ENCODE results near the gene ABLIM2.

ABLIM2 gene

DNA sequence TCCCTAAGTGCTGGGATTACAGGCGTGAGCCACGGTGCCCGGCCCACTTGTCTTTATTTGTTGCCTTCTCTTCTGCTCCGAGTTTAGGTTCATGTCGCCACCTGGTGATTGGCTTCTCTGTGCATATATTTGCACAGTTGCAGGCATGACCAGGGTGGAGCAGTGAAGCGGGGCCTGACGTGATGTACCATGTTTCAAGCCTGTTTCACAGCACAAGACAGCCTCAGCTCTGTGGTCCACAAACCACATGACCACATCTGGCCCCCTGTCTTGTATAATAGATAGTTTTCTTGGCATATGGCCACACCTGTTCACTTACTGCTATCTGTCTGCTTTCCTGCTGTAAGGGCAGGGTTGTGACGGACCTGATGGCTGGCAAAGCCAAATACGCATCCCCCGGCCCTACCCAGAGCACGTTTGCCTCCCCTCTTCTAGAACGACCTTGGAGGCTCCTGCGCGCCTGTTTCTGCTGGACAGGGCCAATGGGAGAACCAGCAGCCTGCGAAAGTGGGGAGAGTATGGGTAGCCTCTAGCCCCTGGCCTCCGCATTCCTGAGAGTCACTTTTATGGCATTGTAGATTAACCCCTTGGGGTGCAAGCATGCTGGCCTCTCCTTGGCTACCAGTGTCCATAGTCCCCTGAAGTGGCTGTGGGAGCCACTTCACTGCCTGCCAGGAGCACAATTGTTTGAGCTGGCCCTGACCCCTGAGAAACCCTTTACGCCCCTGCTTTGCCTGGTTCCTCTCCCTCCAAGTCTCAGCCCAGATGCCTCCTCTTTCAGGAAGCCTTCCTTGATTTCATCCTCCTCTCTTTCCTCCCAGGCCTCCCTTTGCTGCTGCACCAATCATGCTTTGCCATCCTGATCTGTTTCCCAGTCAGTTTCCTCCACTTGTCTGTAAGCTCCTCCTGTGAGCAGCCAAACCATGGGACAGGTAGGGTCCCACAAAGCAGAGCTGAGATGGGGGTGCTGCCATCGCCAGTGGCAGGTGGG, 34.4 kb upstream of the ABLIM2 start:
- DNase-seq: peak; percentile 57

DNA sequence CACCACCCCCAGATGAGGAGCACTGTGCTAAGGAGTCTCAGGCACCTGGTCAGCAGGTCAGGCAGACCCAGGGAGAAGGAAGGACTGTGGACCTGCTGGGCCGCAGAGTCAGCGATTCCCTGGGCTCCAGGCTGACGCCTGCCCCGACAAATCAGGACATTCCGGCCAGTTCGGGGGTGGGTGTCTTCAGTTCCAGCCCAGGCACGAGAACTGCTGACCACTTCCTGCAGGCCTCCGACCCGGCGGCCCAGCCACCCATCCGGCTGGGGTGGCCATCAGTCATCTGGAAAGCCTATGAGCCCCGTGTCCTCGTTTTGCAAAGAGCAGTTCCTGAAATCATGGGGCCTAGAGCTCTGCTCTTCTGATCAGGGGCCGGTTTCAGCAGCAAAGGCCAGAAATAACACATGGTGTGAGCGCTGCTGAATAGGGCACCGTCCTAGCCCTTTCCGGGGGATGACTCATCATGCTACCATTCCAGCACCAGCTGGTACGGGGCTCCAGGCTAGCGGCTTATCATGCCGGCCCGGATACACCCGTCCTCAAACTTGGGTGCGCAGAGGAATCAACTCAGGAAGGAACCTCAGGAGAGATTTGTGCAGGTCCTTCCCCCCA, 32.6 kb upstream of the ABLIM2 start:
- no peak for DNase-seq

DNA sequence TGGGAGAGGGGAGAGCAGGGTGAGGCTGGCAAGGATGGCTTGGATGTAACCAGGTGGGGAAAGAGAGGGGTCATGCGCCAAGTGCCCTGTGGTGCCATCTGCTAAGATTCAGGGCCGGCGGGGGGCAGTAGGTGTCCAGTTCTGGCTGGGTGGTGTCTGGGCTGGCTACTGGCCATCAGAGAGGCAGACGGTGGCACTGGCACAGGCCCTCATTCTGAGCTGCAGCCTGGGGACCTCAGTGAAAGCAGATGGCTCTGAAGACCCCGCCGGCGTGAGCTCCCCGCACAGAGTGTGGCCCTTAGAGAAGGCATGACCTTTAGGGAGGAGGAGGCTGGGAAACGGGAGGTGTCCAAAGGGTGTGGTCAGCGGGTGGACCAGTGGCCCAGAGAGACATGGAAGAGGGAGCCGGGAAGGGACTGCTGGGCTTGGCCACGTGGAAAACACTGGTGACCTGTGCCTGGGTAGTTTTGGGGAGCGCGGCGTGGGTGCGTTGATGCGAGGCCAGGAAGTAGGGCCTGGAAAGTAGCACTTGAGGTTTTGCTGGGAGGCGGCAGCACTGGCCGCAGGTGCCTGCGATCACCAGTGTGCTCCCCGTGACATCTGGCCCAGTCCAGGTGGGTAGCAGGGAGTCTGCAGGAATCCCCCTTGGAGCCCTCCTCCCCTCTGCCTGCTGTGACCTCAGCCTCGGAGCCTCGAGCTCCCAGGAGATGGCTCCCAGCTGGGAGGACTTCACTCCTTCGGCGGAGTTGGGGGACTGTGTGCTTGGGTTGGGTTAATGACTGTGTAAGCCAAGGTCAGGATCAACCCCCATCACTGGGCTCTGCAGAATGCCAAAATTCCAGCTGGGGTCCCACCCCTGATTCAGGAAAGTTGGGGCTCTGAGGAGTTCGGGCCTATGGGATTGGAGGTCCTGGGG, 31.2 kb upstream of the ABLIM2 start:
- DNase-seq: no peak

DNA sequence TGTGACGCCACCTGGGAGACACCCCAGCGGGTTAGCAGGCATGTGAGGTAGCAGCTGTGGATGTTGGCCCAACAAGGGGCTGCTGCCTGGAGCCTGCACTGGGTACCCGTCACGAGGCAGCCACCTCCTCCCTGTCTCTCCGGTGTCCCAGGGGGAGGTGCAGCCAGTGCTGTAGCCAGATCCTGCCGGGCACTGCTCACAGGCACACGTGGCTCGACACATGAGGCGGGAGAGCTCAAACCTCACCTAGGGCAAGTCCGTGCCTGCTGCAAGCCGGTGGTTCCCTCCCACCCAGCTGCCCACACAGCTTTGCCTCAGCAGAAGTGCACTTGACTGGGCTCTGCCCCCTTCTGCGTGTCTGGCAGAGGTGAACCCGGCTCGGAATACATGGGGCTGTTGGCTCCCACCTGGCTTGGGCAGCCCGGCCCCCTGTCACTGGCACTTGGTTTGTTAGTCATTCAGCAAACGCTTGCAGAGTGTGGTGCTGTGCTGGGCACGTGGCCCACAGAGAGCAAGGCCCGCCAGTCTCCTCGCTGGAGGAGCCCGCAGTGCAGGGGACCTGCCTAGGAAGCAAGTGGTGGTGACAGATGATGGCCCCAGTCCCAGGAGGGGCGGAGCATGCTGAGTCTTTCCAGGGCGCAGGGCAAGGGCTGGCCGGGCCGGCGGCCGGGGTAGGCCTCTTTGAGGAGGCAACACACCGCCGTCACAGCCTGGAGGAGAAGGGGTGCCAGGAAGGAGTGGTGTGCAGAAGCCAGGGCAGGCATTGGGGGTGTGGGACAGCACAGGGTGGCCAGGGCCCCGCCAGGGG, 30.3 kb upstream of the ABLIM2 start:
- DNase-seq: peak; percentile 94

DNA sequence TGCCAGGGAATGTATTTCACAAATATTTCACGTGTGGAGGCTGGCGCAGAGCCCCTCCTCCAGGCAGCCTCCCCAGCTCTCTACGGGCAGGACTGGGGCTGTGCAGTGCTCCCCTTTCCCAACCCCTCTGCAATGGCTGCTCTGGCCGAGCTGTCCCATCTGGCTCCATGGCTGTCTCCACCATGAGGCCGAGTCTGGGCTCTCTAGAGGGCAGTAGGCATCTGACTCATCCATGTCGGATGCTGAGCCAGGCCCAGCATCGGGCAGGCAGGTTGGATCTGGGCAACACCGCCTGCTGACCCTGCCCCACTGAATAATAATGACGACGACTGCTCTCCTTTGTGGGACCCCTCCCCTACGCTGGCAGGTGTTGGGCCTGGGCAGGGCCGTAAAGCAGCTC, 29.5 kb upstream of the ABLIM2 start:
- no peak for DNase-seq

DNA sequence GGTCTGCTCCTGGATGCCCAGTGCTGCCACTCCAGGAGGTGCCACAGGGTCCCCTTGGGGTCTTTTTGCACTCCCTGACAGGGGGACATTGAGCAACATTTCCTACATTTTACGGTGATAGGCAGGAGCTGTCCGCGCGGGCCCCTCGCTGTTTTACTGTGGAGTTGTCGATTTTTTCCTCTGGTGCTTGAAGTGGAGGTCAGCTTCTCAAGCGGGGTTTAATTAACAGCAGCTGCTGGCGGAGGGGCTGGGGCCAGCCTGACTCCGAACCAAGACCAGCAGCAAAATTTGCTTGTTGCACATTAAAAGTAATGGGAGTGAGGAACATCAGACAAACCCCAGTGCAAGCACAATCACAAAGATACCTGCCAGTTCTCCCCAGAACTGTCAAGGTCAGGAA, 27.3 kb upstream of the ABLIM2 start:
- DNase-seq: no peak

DNA sequence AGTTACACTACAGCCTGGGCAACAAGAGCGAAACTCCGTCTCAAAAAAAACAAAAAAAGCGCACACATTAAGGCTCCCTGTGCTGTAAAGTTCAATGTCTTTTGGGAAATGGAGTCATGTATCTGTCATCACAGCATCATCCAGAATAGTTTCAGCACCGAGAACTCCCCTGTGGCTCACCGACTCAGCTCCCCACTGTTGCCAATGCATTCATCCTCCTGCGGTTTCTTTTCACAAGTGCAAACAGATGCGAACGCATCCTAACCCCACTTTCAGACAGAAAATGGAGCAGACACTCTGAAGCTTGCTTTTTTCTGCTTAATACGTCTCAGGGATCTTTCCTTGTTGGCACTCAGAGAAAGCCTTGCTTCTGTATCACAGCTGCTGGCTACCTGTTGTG, 26.7 kb upstream of the ABLIM2 start:
- DNase-seq: no peak

DNA sequence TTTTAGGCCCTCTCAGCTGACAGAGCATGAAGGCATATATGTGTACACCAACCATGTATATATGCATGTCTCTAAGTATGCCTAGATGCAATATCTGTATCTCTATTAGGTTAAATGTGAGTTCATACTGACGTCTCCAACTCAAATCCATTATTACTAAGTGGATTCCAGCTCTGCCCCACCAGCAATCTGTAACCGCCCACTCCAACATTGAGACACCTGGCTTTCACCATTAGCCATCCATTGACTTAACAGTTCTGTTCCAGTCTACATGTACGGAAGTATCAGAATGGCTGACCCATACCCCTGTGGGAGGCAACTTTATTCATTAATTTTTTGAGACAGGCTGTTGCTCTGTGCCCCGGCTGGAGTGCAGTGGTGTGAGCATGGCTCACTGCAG, 25.4 kb upstream of the ABLIM2 start:
- DNase-seq: no peak

DNA sequence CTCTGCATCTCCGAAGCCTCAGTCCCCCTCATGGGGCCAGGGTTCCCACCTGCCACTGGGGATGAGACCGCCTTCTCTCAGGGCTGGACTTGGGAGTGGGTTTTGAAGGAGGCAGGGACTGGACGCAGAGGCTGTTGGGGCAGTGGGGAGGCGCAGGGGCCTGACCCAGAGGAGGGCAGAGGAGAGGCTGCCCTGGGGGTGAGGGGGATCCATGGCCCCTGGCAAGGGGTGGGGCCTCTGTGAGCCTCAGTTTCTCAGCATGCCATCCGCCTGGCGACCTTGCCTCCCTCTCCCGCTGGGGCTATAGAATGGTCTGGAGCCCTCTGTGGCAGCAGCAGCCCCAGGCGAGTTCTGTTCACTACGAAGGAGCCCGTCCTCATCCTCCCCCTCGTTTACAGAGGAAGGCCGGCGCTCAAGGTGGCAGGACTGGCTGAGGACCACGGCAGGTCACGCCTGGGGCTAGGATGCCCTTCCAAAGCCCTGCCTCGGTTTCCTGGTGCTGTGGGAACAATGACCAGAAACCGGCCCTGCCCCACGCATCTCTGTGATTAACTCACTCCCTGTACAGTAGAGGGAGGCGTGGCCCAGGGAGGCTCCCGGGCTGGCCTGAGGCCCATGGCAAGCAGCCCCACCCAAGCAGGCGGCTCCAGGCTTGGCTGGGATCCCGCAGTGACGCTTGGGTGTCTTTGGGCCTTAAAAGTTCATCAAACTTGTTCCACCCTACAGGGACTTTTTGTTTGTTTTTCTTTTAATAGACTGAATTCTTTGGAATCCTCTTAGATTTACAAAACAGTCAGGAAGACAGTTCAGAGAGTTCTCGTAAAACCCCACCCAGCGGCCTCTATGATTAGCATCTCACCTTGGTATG, 24.5 kb upstream of the ABLIM2 start:
- DNase-seq: no peak

DNA sequence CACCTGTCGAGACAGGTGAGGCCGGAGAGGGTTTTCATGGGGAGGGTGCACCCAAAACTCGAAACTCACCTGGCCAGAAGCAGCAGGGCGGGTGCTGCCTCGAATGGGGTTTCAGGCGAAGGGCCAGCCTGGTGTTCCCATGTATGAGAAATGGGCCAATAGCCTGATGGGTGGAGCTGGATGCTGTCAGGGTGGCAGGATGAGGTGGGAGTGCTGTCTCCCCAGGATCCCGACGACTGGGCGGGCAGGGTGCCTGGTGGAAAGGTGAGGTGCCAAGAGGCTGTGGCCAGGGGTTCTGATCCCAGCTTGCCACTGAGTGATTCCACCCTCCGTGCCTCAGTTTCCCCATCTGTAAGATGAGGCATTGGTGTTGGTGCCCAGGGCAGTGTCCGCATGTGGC, 23.7 kb upstream of the ABLIM2 start:
- no peak for DNase-seq

DNA sequence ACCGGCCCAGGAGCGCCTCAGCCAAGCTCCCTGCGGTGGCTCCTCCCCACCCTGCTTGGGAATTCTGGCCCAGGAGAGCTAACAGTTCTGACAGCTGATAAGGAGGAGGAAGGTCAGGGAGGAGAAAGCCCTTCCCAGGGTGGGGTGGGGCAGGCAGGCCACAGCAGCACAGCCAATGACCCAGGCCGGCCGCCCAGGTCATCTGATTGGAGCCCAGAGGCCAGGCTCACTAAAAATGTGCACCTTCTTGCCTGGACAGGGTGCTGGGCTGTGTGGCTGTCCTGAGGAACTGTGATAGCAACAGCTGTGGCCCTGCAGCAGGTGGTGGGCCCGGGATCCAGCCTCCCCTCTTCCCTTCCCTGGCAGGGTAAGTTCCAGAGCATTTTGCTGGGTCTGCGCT, 23.2 kb upstream of the ABLIM2 start:
- no peak for DNase-seq

DNA sequence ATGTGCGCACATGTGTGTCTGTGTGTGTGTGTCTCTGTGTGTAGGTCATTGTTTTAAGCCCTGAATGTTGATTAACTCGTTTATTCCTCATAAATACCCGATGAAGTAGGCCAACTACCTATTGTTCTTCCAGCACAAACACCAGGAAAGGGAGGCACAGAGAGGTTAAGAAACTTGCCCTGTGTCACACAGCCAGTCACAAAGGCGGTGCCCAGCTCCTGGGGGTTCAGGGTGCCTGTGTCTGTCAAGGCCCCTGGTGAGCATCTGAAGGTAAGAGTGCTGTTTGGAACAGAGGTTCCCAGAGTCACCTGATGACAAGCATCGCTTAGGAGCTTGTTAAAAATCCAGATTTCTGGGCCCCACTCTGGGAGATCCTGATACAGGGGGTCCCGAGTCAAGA, 22.5 kb upstream of the ABLIM2 start:
- DNase-seq: no peak

DNA sequence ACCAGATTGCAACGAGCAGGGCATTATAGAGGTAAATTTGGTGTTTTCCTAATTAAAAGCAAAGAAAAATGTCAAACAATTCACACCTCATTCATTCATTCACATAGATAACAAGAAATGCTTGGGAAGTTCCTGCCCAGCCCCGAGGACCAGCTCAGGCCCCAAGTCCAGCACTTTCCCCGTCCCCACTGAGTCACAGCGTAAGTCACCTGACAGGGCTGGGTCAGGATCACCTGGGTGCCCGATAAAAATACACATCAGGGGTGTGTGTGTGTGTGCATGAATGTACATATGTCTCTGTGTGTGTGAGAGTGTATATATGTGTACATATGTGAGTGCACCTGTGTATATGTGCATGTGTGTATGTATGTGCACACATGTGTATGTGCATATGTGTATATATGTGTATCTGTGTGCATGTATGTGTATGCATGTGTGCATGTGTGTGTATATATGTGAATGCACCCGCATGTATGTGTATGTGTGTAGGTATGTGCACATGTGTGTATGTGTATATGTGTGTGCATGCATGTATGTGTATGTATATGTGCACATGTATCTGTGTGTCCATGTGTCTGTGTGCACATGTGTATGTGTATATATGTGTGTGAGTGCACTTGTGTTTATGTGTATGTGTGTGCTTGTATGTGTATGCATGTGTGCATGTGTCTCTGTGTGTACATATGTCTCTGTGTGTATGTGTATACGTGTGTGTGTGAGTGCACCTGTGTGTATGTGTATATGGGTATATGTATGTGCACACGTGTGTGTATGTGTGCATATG, 21.9 kb upstream of the ABLIM2 start:
- no peak for DNase-seq

DNA sequence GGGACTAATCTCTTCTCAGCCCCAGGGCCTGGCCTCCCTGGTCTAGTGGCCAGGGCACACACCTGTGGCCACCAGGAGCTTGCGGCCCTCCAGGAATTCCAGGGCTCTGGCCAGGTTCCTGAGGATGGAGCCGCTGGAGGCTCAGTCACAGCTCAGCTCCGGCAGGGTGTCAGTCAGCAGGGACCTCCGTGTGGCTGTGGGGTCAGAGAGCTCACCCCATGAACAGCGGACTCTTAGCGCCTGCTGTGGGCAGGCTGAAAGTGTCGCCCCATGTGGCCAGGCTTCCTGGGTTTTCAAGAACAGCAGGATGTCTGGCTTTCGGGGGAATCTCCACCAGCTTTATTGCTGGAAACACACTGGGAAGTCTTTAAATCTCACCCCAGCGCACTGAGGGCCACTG, 21.2 kb upstream of the ABLIM2 start:
- no peak for DNase-seq

DNA sequence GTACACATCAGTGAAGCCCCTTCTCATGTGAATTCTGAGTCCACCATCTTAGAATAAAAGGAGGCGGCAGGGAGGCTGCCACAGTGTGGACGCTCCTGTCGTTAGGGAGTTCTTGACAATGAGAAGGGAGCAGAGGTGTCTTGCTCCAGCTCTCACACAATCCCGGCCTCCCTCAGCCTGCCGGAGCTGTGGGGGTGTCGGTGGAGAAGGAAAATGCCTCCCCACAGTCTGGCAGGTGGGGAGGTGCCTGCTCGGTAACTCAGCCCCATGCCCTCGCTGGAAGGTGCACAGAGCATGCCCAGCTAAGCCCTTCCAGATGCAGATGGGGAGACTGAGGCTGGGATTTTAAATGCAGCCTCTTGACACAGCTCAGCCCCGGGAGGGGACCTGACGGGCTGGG, 20.5 kb upstream of the ABLIM2 start:
- no peak for DNase-seq

DNA sequence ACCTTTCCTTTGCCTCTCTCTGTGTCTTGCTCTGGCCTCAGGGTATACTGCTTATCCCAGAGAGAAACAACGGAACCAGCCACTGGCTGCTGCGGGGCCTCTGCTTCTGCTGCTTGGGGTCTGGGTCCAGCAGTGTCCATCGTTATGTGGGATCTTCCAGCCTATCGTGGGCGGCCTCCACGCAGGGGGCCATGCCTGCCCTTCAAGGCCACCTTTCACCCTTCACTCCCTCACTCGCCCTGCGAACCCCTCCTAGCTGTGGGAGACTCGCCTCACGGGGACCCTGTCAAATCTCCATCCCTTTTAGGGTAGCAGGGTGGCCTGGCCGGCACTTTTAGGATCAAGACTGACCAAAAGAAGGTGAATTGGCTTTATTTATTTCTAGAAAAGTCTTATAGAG, 19.3 kb upstream of the ABLIM2 start:
- no peak for DNase-seq

DNA sequence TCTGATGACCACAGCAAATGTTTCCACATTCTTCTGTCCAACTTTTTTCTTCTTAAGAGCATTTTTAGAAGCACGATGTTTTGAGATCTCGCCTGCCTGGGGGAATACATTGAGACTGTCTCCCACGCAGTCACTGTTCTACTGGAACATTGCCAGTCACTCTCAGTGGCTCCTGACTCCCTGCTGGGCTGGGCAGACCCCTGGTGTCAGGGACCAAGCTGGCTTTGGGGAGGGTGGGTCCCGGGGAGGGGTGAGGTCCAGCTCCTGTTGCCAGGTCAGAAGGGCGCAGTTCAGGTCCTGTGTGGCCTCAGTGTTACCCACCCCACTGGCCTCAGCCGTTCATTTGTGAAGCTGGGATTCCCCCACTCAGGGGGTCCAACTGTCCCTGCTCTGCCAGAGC, 18.9 kb upstream of the ABLIM2 start:
- no peak for DNase-seq

DNA sequence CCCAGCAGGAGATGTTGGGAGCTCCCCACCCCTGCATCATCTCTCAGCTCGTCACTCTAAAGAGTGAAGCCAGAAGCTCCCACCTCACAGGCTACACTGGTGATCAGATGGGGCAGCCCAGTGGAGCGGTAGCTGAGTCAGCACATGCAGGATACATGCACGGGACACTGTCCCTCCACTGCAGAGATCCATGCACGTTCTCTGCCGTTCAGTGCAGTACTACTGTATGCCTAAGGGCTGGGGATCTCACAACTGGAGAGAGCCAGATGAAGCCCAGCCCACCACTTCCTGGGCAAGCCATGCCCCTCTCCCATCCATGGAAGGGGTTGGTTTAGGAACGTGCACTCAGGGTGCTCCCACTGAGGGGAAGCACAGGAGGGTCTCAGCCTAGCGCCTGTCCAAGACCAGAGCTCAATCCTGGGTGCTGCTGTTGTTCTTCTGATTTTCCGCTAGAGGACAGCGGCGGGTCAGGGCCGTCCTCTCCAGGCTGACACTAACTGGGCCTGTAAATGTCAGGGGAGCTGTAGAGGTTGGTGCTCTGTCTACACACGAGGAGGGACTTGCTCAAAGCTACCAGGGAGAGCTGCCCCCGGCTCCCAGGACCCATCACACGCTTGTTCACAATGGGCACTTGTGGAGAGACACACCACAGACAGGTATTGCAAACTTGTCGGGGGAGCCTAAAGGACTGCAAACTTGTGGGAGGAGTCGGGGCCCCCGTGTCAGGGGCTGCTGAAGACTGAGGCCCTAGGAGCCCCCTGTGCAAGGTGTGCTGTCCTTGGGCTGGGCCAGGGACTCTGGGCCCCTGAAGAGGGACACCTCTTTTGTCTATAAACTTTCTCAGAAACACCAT, 18.2 kb upstream of the ABLIM2 start:
- DNase-seq: no peak

DNA sequence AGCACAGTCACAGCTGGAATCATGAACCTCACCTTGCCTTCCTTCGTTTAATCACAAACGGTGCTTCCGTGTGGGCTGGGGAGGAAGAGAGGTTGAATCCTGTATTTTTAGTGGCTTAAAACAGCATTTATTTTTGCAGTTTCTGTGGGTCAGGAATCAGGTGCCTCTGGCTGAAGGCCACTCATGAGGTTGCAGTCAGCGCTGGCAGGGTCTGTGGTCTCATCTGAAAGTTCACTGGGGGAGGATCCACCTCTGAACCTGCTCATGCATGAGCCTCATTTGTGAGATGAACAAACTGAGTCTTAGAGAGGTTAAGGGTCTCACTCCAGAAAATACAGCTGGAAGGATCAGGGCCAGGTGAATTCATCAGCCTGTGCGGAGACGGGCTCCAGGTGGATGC, 17.1 kb upstream of the ABLIM2 start:
- DNase-seq: no peak

DNA sequence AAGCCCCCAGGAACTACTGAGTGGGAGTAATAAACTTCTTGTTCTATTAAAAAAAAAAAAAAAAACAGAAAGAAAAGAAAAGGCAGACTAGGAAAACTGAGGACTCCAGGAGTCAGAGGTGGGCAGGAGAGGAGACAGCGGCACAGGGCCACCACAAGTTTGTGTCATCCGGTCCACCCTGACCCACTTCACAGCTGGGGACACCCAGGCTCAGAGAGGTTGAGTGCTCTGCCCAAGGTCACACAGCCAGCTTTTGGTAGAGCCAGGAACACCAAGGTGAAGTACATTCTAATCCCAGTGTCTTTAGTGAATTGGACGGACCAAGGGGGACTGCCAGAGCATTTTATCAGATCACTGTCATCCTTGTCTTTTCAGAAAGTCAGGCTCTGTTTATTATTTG, 16.4 kb upstream of the ABLIM2 start:
- no peak for DNase-seq
